Germinal center (tissue), 1 donor: ENCODE measurements around the gene PNKD.

Source experiments
- DNase-seq: peaks from one replicate; pipeline ENCODE4 v3.0.0; 2012; ENCODE audit warnings: mixed read lengths, low spot score

Gene PNKD

GRCh38 chr2:218343591-218343990 is 73.3 kb downstream of the PNKD start:
- DNase-seq = no peak

- no peak for DNase-seq
These were observed 73.9 kb downstream of the PNKD start for GRCh38 chr2:218344090-218344754.

- no peak for DNase-seq
These were observed 74.6 kb downstream of the PNKD start for GRCh38 chr2:218344755-218345417.

GRCh38 chr2:218345491-218346236 is 75.3 kb downstream of the PNKD start:
- DNase-seq = no peak

- no peak for DNase-seq
These were observed 76.9 kb downstream of the PNKD start for GRCh38 chr2:218347172-218347571.

GRCh38 chr2:218354045-218354444 is 83.7 kb downstream of the PNKD start:
- DNase-seq = no peak

- DNase-seq = no peak
These were observed 84.6 kb downstream of the PNKD start for GRCh38 chr2:218354850-218355443.

- no peak for DNase-seq
These were observed 87.2 kb downstream of the PNKD start for GRCh38 chr2:218357236-218358177.

GRCh38 chr2:218360453-218360852 is 90.1 kb downstream of the PNKD start:
- no peak for DNase-seq

- no peak for DNase-seq
These were observed 92.3 kb downstream of the PNKD start for GRCh38 chr2:218362606-218363005.

GRCh38 chr2:218363736-218364135 is 93.4 kb downstream of the PNKD start:
- no peak for DNase-seq

GRCh38 chr2:218364196-218364595 is 93.9 kb downstream of the PNKD start:
- DNase-seq = no peak

- DNase-seq = no peak
These were observed 96.5 kb downstream of the PNKD start for GRCh38 chr2:218366621-218367414.

GRCh38 chr2:218367415-218368149 is 97.3 kb downstream of the PNKD start:
- DNase-seq = peak; percentile 80

- no peak for DNase-seq
These were observed 97.8 kb downstream of the PNKD start for GRCh38 chr2:218368150-218368528.

- DNase-seq = no peak
These were observed 98.4 kb downstream of the PNKD start for GRCh38 chr2:218368621-218369153.

GRCh38 chr2:218369330-218369729 is 99.0 kb downstream of the PNKD start:
- no peak for DNase-seq

- DNase-seq = no peak
These were observed 100.2 kb downstream of the PNKD start for GRCh38 chr2:218370410-218371063.

GRCh38 chr2:218371983-218372350 is 101.6 kb downstream of the PNKD start:
- DNase-seq = no peak
